Measurements from ENCODE around the gene PRKCD. TPM values are rescaled to one million over a fixed set of nuclear protein-coding genes. Genes with fewer than 3 reads are reported as not detected.

PRKCD gene
- total RNA-seq, 1 donor from 2014 or later, result 103 TPM

DNA sequence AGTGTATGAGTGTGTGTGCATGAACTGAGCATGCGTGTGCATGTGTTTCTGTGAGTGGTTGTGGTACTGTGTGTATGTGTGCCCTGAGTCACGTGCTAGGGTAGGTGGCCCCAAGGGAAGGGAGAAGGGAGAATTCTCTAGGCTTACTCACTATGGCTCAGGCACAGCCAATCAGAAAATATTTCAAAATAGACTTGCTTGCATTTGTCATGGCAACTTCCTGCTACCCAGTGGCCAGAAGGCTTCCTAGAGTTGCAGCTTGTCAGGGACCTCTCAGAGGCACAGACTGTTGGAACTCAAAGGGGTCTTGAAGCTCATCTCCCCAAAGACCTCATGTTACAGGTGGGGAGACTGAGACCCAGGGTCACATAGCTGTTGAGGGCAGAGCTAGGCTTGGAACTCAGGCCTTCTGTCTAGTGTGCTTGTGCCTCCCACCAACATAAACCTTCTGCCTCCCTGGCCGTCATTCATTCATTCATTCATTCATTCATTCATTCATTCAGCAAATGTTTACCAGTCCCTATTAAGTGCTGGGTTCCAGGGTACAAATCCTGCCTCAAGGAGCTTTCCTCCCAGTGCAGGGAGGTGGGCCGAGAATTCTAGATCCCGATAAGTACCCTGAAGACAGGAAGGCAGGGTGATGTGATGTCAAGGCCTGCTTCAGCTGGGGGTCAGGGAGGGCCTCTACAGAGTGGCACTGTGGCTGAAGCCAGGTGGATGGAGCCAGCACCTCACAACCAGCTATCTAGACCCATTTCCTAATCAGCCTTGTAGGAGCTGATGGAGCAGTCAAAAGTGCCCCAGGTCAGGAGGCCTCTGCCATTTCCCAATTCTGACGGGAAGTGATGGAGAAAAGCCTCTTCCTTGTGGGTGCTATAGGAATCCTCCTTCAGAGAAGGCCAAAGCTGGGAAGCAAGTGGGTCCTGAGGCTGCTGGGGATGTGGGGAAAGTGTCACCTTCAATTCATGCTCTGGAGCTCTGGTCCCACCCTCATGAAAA is 19.9 kb upstream of the PRKCD start:
- ATAC-seq, result peak; percentile 37 to 65
- Histone ChIP-seq H3K4me1 (peaks cover 27% of the 10 kb centered on the region), H3K27me3 (ENCODE audit: low read depth) (no peaks in the 10 kb centered on the region), H3K36me3 (no peaks in the 10 kb centered on the region), H3K27ac (no peak overlapping the region), H3K9me3 (no peaks in the 10 kb centered on the region), H3K4me3 (no peak overlapping the region)
- intact Hi-C loops (cut with DNase I), result no loop called here
- TF ChIP-seq, protein P1, sequence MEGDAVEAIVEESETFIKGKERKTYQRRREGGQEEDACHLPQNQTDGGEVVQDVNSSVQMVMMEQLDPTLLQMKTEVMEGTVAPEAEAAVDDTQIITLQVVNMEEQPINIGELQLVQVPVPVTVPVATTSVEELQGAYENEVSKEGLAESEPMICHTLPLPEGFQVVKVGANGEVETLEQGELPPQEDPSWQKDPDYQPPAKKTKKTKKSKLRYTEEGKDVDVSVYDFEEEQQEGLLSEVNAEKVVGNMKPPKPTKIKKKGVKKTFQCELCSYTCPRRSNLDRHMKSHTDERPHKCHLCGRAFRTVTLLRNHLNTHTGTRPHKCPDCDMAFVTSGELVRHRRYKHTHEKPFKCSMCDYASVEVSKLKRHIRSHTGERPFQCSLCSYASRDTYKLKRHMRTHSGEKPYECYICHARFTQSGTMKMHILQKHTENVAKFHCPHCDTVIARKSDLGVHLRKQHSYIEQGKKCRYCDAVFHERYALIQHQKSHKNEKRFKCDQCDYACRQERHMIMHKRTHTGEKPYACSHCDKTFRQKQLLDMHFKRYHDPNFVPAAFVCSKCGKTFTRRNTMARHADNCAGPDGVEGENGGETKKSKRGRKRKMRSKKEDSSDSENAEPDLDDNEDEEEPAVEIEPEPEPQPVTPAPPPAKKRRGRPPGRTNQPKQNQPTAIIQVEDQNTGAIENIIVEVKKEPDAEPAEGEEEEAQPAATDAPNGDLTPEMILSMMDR (IDR thresholded peaks at IDR 0.05), result no peak
- DNase-seq, result no peak

GRCh38 chr3:53142986-53143385 is 18.0 kb upstream of the PRKCD start:
- no peaks in the 10 kb centered on the region for H3K36me3 ChIP-seq
- H3K4me1 ChIP-seq, result peaks cover 36% of the 10 kb centered on the region
- no peak for DNase-seq
- H3K27ac ChIP-seq, result no peak overlapping the region
- H3K27me3 ChIP-seq (ENCODE audit: low read depth), result no peaks in the 10 kb centered on the region
- TF ChIP-seq, protein P1 (IDR thresholded peaks at IDR 0.05), result no peak
- H3K4me3 ChIP-seq, result no peak overlapping the region
- H3K9me3 ChIP-seq, result no peaks in the 10 kb centered on the region
- intact Hi-C loops (cut with DNase I), result no loop called here
- ATAC-seq, result peak; percentile 35 to 49

GRCh38 chr3:53144446-53144845 is 16.6 kb upstream of the PRKCD start:
- ATAC-seq (no peak), DNase-seq (no peak)
- TF ChIP-seq, protein P1 (IDR thresholded peaks at IDR 0.05), result no peak
- intact Hi-C loops (cut with DNase I), result no loop called here
- Histone ChIP-seq H3K4me3 (no peak overlapping the region), H3K4me1 (peaks cover 42% of the 10 kb centered on the region), H3K27me3 (ENCODE audit: low read depth) (no peaks in the 10 kb centered on the region), H3K27ac (no peak overlapping the region), H3K36me3 (no peaks in the 10 kb centered on the region), H3K9me3 (no peaks in the 10 kb centered on the region)

- no peaks in the 10 kb centered on the region for H3K27me3 ChIP-seq (ENCODE audit: low read depth)
- TF ChIP-seq, protein P1 (IDR thresholded peaks at IDR 0.05), result no peak
- no peaks in the 10 kb centered on the region for H3K36me3 ChIP-seq
- ATAC-seq, result peak; percentile 26 to 45
- peak overlapping the region; percentile 67 for H3K27ac ChIP-seq
- intact Hi-C loops (cut with DNase I), result no loop called here
- DNase-seq, result no peak
- H3K4me1 ChIP-seq, result peaks cover 48% of the 10 kb centered on the region
- no peaks in the 10 kb centered on the region for H3K9me3 ChIP-seq
- H3K4me3 ChIP-seq, result no peak overlapping the region
Measured at GRCh38 chr3:53144862-53145712, 15.9 kb upstream of the PRKCD start.

DNA sequence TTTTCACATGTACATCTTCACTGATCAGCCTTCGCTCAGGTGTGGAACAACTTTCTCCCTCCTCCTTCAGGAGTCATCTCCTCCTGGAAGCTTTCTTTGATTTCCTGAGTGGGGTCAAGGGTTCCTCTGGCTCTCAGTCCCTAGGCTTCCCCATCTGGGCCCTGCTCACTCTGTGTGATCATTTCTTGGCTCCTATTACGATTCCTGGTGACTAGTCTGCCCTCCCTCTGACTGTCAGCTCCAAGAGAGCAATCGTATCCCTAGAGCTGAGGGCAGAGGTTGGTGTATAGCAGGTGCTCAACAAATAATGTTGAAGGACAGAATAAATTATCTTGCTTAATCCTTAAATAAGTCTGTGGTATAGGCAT is 15.3 kb upstream of the PRKCD start:
- Histone ChIP-seq H3K4me3 (no peak overlapping the region), H3K4me1 (peaks cover 51% of the 10 kb centered on the region), H3K36me3 (no peaks in the 10 kb centered on the region), H3K9me3 (no peaks in the 10 kb centered on the region), H3K27me3 (ENCODE audit: low read depth) (no peaks in the 10 kb centered on the region), H3K27ac (peak overlapping the region; percentile 67)
- ATAC-seq (peak in 1 of 2 donors; percentile 23), DNase-seq (no peak)
- intact Hi-C loops (cut with DNase I), result no loop called here
- TF ChIP-seq, protein P1 (IDR thresholded peaks at IDR 0.05), result no peak

Data from lower lobe of right lung (tissue), 2 donors.